Endothelial cell (in vitro differentiated cells): Measurements from ENCODE around the gene RIMS3. TPM values are rescaled to one million over a fixed set of nuclear protein-coding genes. Genes with fewer than 3 reads are reported as not detected.
A peak's percentile ranks its signal among the peaks of the same experiment; 100 is the strongest.
"Not testable (repeated sequence)": the region's sequence is repeated elsewhere in the genome, so short reads cannot be mapped to it uniquely, and the experiment has no call there.

Experiments
- DNase-seq: peaks from one replicate; pipeline ENCODE4 v3.0.0; 2021; ENCODE audit warnings: low spot score
- H3K27ac Mint-ChIP-seq: one replicate; pipeline ENCODE4 v1.8.0; 2021; ENCODE audit warnings: mixed read lengths, inconsistent platforms; ENCODE audit not compliant: unreplicated experiment
- H3K27me3 Mint-ChIP-seq: one replicate; pipeline ENCODE4 v1.8.0; 2021; ENCODE audit warnings: mild to moderate bottlenecking, moderate library complexity, mixed read lengths, inconsistent platforms; ENCODE audit not compliant: unreplicated experiment
- H3K36me3 Mint-ChIP-seq: one replicate; pipeline ENCODE4 v1.8.0; 2021; ENCODE audit warnings: mild to moderate bottlenecking, low read depth, mixed read lengths, inconsistent platforms; ENCODE audit not compliant: unreplicated experiment
- H3K4me1 Mint-ChIP-seq: one replicate; pipeline ENCODE4 v1.8.0; 2021; ENCODE audit warnings: mild to moderate bottlenecking, mixed read lengths, inconsistent platforms; ENCODE audit not compliant: unreplicated experiment
- H3K4me3 Mint-ChIP-seq: one replicate; pipeline ENCODE4 v1.8.0; 2021; ENCODE audit warnings: mild to moderate bottlenecking, mixed read lengths, inconsistent platforms; ENCODE audit not compliant: unreplicated experiment
- H3K9me3 Mint-ChIP-seq: one replicate; pipeline ENCODE4 v1.8.0; 2021; ENCODE audit warnings: mixed read lengths, inconsistent platforms; ENCODE audit not compliant: unreplicated experiment
- CTCF ChIP-seq: fragments of 200-600 bp; sonication (generic); IDR thresholded peaks from one replicate; pipeline ENCODE4 v1.5.0; 2021; ENCODE audit warnings: antibody characterized with exemption; ENCODE audit not compliant: unreplicated experiment
- total RNA-seq: library from RNA; stranded (reverse); fragmentation: NEBNext Ultra II Directional; extraction: Animal tissue kit (Norgen Biotek cat#: 25700); gene quantifications from one replicate; pipeline ENCODE4 v1.2.1, GENCODE V29; 2021; ENCODE audit not compliant: unreplicated experiment

Gene RIMS3
- total RNA-seq, 1 donor from 2014 or later, result 5.4 TPM

GRCh38 chr1:40583980-40584379, 81.5 kb downstream of the RIMS3 start:
- Mint-ChIP-seq H3K27ac (no peak overlapping the region), H3K27me3 (no peaks in the 10 kb centered on the region), H3K4me3 (no peak overlapping the region), H3K36me3 (no peaks in the 10 kb centered on the region), H3K9me3 (no peaks in the 10 kb centered on the region), H3K4me1 (no peaks in the 10 kb centered on the region)
- no peak for TF ChIP-seq CTCF
- DNase-seq, result no peak

DNA sequence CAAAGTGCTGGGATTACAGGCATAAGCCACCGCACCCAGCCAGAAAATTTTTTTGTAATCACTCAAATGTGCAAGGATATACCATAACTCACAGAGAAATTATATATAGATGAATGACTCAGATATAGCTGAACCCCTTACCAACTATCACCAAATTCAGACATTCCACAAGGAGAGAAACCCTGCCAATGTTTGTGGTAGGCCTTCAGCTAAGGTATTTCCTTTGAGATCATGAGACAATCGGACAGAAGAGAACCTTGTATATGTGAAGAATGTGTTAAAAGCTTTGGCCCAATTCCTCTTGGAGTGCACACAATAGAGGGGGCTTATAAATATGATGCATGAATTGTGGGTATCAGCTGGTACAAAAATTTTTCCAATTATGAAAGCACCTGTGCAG, 83.4 kb downstream of the RIMS3 start:
- TF ChIP-seq CTCF, result no peak
- no peak overlapping the region for H3K4me3 Mint-ChIP-seq
- H3K4me1 Mint-ChIP-seq, result no peaks in the 10 kb centered on the region
- no peak overlapping the region for H3K27ac Mint-ChIP-seq
- DNase-seq, result no peak
- H3K9me3 Mint-ChIP-seq, result no peaks in the 10 kb centered on the region
- no peaks in the 10 kb centered on the region for H3K36me3 Mint-ChIP-seq
- no peaks in the 10 kb centered on the region for H3K27me3 Mint-ChIP-seq

- no peaks in the 10 kb centered on the region for H3K36me3 Mint-ChIP-seq
- H3K9me3 Mint-ChIP-seq, result no peaks in the 10 kb centered on the region
- no peak for TF ChIP-seq CTCF
- peaks cover 6% of the 10 kb centered on the region for H3K4me1 Mint-ChIP-seq
- peaks cover 1% of the 10 kb centered on the region for H3K27me3 Mint-ChIP-seq
- H3K4me3 Mint-ChIP-seq, result no peak overlapping the region
- H3K27ac Mint-ChIP-seq, result no peak overlapping the region
- DNase-seq, result no peak
Measured at GRCh38 chr1:40575336-40575735, 90.1 kb downstream of the RIMS3 start.

DNA sequence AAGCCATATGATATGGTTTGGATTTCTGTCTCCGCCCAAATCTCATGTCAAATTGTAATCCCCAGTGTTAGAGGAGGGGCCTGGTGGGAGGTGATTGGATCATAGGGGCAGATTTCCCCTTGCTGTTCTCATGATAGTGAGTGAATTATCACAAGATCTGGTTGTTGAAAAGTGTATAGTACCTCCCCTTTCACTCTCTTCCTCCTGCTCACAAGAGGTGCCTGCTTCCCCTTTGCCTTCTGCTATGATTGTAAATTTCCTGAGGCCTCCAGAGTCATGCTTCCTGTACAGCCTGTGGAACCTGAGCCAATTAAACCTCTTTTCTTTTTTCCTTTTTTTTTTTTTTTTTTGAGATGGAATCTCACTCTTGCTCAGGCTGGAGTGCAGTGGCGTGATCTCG, 90.7 kb downstream of the RIMS3 start:
- H3K27ac Mint-ChIP-seq, result peak overlapping the region; percentile 79
- H3K4me1 Mint-ChIP-seq, H3K36me3 Mint-ChIP-seq, H3K27me3 Mint-ChIP-seq, H3K4me3 Mint-ChIP-seq, H3K9me3 Mint-ChIP-seq: not testable (repeated sequence)
- peak; percentile 4 for DNase-seq

Other genes with a start within 250 kb of the RIMS3 start
- gene ZFP69B, start 215.2 kb downstream of the RIMS3 start, total RNA-seq, result 4.0 TPM
- 3.3 TPM for gene ZFP69, start 188.4 kb downstream of the RIMS3 start, total RNA-seq
- 14.8 TPM for gene EXO5, start 156.9 kb downstream of the RIMS3 start, total RNA-seq
- 4.3 TPM for gene ZNF684, start 134.0 kb downstream of the RIMS3 start, total RNA-seq
- 49.7 TPM for gene NFYC, start 26.0 kb upstream of the RIMS3 start, total RNA-seq
- gene KCNQ4, start 118.1 kb upstream of the RIMS3 start, total RNA-seq, result 1.5 TPM
- gene CITED4, start 196.7 kb upstream of the RIMS3 start, total RNA-seq, result 3.6 TPM